Mesenchymal stem cell (in vitro differentiated cells and primary cell): ENCODE results near the gene CCDC149.

Experiments used
- DNase-seq: peaks from one replicate; pipeline ENCODE4 v3.0.0-alpha.2; 2013
- H2AFZ ChIP-seq: one replicate; pipeline ENCODE4 v1.6.1; 2013; ENCODE audit warnings: low read depth, mild to moderate bottlenecking, control low read depth, inconsistent platforms, low read length, moderate library complexity
- H2AK5ac ChIP-seq: 2 replicates; pipeline ENCODE4 v1.6.1; 2013; ENCODE audit warnings: low read length, moderate library complexity, mild to moderate bottlenecking, inconsistent platforms; ENCODE audit not compliant: severe bottlenecking
- H2BK120ac ChIP-seq: one replicate; pipeline ENCODE4 v1.6.1; 2013; ENCODE audit warnings: low read depth, mild to moderate bottlenecking, inconsistent platforms, low read length, moderate library complexity
- H2BK12ac ChIP-seq, 2 experiments: one replicate each; pipeline ENCODE4 v1.6.1; 2013; ENCODE audit warnings: inconsistent platforms in 2 of 2, low read length in 2 of 2, mild to moderate bottlenecking in 2 of 2, moderate library complexity in 2 of 2, control low read depth in 1 of 2
- H2BK15ac ChIP-seq: one replicate; pipeline ENCODE4 v1.6.1; 2013; ENCODE audit warnings: mild to moderate bottlenecking, low read depth, inconsistent platforms; ENCODE audit not compliant: poor library complexity, severe bottlenecking
- H2BK5ac ChIP-seq: 2 replicates; pipeline ENCODE4 v1.6.1; 2013; ENCODE audit warnings: low read depth, mild to moderate bottlenecking, low read length, control low read depth, inconsistent platforms; ENCODE audit not compliant: poor library complexity, severe bottlenecking
- H3K14ac ChIP-seq, 2 experiments: one replicate each; pipeline ENCODE4 v1.6.1; 2013; ENCODE audit warnings: inconsistent platforms in 2 of 2, low read length in 2 of 2, control low read depth in 1 of 2, mild to moderate bottlenecking in 1 of 2, moderate library complexity in 1 of 2
- H3K18ac ChIP-seq, 2 experiments: one replicate each; pipeline ENCODE4 v1.6.1; 2013; ENCODE audit warnings: inconsistent platforms in 2 of 2, low read length in 2 of 2, control low read depth in 1 of 2, low read depth in 1 of 2, mild to moderate bottlenecking in 1 of 2
- H3K23ac ChIP-seq, 2 experiments: one replicate each; pipeline ENCODE4 v1.6.1; 2013; ENCODE audit warnings: inconsistent platforms in 2 of 2, low read length in 2 of 2, mild to moderate bottlenecking in 2 of 2, moderate library complexity in 2 of 2, control low read depth in 1 of 2
- H3K27ac ChIP-seq: 2 replicates; pipeline ENCODE4 v1.5.1; 2013; ENCODE audit warnings: mild to moderate bottlenecking, moderate library complexity, low read length, control low read depth, inconsistent platforms; ENCODE audit not compliant: poor library complexity, severe bottlenecking
- H3K27me3 ChIP-seq, 2 experiments: 2 replicates each; pipeline versions ENCODE4 v1.6.1 to v1.7.0; 2013; ENCODE audit warnings: low read length in 2 of 2, mild to moderate bottlenecking in 2 of 2, moderate library complexity in 2 of 2, control low read depth in 1 of 2, inconsistent platforms in 1 of 2; ENCODE audit not compliant: control insufficient read depth in 1 of 2, insufficient read depth in 1 of 2
- H3K36me3 ChIP-seq, 2 experiments: 2 replicates each; pipeline versions ENCODE4 v1.6.1 to v1.7.0; 2013; ENCODE audit warnings: low read length in 2 of 2, control low read depth in 1 of 2, inconsistent platforms in 1 of 2, low read depth in 1 of 2, mild to moderate bottlenecking in 1 of 2; ENCODE audit not compliant: insufficient read depth in 2 of 2, control insufficient read depth in 1 of 2
- H3K4ac ChIP-seq, 2 experiments: one replicate each; pipeline ENCODE4 v1.6.1; 2013; ENCODE audit warnings: inconsistent platforms in 2 of 2, low read length in 2 of 2, mild to moderate bottlenecking in 2 of 2, moderate library complexity in 2 of 2, control low read depth in 1 of 2, low read depth in 1 of 2
- H3K4me1 ChIP-seq: 2 replicates; pipeline ENCODE4 v1.6.1; 2013; ENCODE audit warnings: low read depth, low read length, control low read depth; ENCODE audit not compliant: control insufficient read depth, insufficient read depth
- H3K4me2 ChIP-seq: 2 replicates; pipeline ENCODE4 v1.6.1; 2013; ENCODE audit warnings: low read length, mild to moderate bottlenecking, inconsistent platforms; ENCODE audit not compliant: poor library complexity, severe bottlenecking
- H3K4me3 ChIP-seq, 2 experiments: 2 replicates each; pipeline versions ENCODE4 v1.5.1 to v1.7.0; 2013; ENCODE audit warnings: low read length in 2 of 2, mild to moderate bottlenecking in 2 of 2, control low read depth in 1 of 2, low read depth in 1 of 2; ENCODE audit not compliant: insufficient read depth in 1 of 2
- H3K79me1 ChIP-seq: replicated peaks from 2 replicates; pipeline ENCODE4 v1.6.1; 2013; ENCODE audit warnings: mild to moderate bottlenecking, control low read depth, low read length, inconsistent platforms; ENCODE audit not compliant: poor library complexity, severe bottlenecking
- H3K9ac ChIP-seq: 2 replicates; pipeline ENCODE4 v1.7.0; 2013; ENCODE audit warnings: mild to moderate bottlenecking, low read length, moderate library complexity
- H3K9me3 ChIP-seq: 2 replicates; pipeline ENCODE4 v1.7.0; 2013; ENCODE audit warnings: mild to moderate bottlenecking, low read length; ENCODE audit not compliant: control insufficient read depth
- H4K8ac ChIP-seq: one replicate; pipeline ENCODE4 v1.6.1; 2013; ENCODE audit warnings: inconsistent platforms, mild to moderate bottlenecking, low read length, moderate library complexity
- H4K91ac ChIP-seq: one replicate; pipeline ENCODE4 v1.6.1; 2013; ENCODE audit warnings: mild to moderate bottlenecking, low read length, inconsistent platforms
- WGBS: methylation state at CpG from one replicate; pipeline ENCODE4 v1.1.7; 2013; ENCODE audit warnings: mixed read lengths; 5-methylcytosine and 5-hydroxymethylcytosine counted together

CCDC149 gene

DNA sequence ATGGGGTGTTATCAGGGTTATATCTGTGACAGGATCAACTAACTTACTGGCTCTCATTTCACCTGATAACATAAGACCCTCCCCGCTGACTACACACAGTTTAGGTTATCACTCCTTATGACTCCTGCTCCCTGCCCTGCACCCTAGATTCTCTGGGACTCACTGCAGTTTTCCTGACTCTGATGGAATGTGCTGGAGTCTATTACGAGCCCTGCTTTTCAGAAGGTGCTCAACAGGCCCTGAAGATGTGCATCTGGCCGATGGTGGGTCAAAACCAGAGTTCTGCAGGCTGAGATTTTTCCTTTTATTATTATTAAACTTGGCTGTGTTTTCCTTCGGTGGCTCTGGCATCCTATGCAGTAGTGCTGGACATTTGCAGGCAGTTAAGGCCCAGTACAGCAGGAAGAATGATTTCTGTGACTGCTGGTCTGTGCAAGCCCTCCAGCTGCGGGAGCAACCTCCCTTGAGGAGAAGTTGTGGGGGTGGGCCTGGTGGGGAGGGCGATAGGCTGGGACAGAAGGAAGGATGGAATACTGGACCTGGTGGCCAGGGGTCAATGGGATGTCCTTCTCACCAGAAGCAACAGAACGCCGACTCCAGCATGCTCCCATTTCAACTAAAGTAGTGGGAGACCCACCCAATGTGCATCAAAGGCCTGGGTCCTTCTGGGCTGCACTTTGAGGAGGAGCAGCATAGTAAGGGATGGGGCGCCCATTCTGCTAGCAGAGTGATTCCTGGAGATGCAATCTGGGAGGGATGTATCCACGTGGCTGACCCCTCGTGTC is 106.4 kb downstream of the CCDC149 start:
- peaks cover 7 to 26% of the 10 kb centered on the region in 2 experiments for H3K36me3 ChIP-seq
- H3K27me3 ChIP-seq: peaks cover 0 to 14% of the 10 kb centered on the region in 2 experiments
- no peak overlapping the region for H3K9ac ChIP-seq
- H3K4me1 ChIP-seq: peaks cover 2% of the 10 kb centered on the region
- H3K14ac ChIP-seq: no peak overlapping the region
- no peak overlapping the region for H3K4me3 ChIP-seq
- no peak for DNase-seq
- no peaks in the 10 kb centered on the region for H3K9me3 ChIP-seq
- H2AK5ac ChIP-seq: no peak overlapping the region
- H3K4me2 ChIP-seq: no peak overlapping the region
- H2BK12ac ChIP-seq: no peak overlapping the region
- H2BK120ac ChIP-seq: no peak overlapping the region
- H2AFZ ChIP-seq: no peak overlapping the region
- no peak overlapping the region for H3K27ac ChIP-seq
- WGBS: 92% methylated on average over 11 of the region's 11 CpGs
- H4K91ac ChIP-seq: no peak overlapping the region
- H4K8ac ChIP-seq: no peak overlapping the region
- H3K23ac ChIP-seq: no peak overlapping the region
- H3K4ac ChIP-seq: no peak overlapping the region
- no peaks in the 10 kb centered on the region for H3K79me1 ChIP-seq
- H3K18ac ChIP-seq: no peak overlapping the region
- no peak overlapping the region for H2BK15ac ChIP-seq
- no peak overlapping the region for H2BK5ac ChIP-seq

DNA sequence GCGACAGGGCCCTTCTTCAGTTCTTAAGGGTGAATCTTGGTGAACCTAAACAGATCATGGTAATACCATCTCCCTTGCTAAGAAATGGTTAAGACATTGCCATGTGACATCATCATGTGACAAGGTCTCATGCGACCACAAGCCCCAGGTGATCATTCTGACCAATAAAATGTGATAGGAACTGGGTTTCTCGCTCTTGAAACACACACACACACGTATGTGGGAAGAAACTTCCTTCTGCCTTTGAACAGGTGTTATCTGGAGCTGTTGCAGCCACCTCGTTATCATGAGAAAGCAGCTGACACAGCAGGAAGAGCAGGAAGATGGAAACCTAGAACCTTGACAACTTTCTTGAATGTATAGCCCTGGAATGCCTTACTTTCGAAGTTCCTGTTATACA is 107.3 kb downstream of the CCDC149 start:
- Histone ChIP-seq H2BK12ac (no peak overlapping the region), H3K27ac (no peak overlapping the region)

DNA sequence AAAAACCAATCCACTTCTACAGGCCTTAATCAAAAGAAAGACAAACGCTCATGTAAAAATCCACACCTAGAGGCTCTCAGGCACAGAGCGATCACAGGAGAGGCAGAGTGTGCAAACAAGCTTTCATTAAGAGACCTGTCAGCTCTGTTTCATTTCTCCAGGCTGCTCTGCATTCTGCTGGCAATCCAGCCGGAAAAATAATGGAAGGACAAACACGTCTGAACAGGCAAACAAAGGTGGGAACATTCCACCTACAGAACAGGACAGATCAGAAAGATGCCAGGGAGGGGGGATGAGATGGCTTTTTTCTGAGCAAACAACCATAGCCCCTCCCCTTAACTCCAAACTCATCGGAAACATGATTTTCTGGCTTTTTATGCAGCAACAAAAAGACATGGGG is 107.8 kb downstream of the CCDC149 start:
- H3K36me3 ChIP-seq: peaks cover 7 to 26% of the 10 kb centered on the region in 2 experiments
- WGBS: 90% methylated on average over 5 of the region's 5 CpGs
- no peak for DNase-seq
- no peak overlapping the region for H3K23ac ChIP-seq
- H3K4me1 ChIP-seq: peaks cover 7% of the 10 kb centered on the region
- no peak overlapping the region for H3K18ac ChIP-seq
- no peak overlapping the region for H2BK12ac ChIP-seq
- no peak overlapping the region for H3K27ac ChIP-seq
- no peak overlapping the region for H3K9ac ChIP-seq
- H4K91ac ChIP-seq: no peak overlapping the region
- no peak overlapping the region for H2AK5ac ChIP-seq
- H2BK15ac ChIP-seq: no peak overlapping the region
- no peak overlapping the region for H4K8ac ChIP-seq
- H3K4me2 ChIP-seq: no peak overlapping the region
- H3K27me3 ChIP-seq: peaks cover 0 to 27% of the 10 kb centered on the region in 2 experiments
- no peaks in the 10 kb centered on the region for H3K9me3 ChIP-seq
- H3K79me1 ChIP-seq: no peaks in the 10 kb centered on the region
- H3K4me3 ChIP-seq: no peak overlapping the region
- no peak overlapping the region for H3K4ac ChIP-seq
- H2BK5ac ChIP-seq: no peak overlapping the region
- H3K14ac ChIP-seq: no peak overlapping the region
- H2BK120ac ChIP-seq: no peak overlapping the region
- H2AFZ ChIP-seq: no peak overlapping the region

More for the DNA sequence above, 107.3 kb downstream of the CCDC149 start:
- H3K18ac ChIP-seq: no peak overlapping the region
- peaks cover 2% of the 10 kb centered on the region for H3K4me1 ChIP-seq
- H4K8ac ChIP-seq: no peak overlapping the region
- H2BK5ac ChIP-seq: no peak overlapping the region
- H3K27me3 ChIP-seq: peaks cover 0 to 22% of the 10 kb centered on the region in 2 experiments
- H3K9ac ChIP-seq: no peak overlapping the region
- H3K4ac ChIP-seq: no peak overlapping the region
- H3K14ac ChIP-seq: no peak overlapping the region
- no peak overlapping the region for H2BK120ac ChIP-seq
- no peak overlapping the region for H3K4me3 ChIP-seq
- H4K91ac ChIP-seq: no peak overlapping the region
- DNase-seq: no peak
- H2AFZ ChIP-seq: no peak overlapping the region
- no peak overlapping the region for H2BK15ac ChIP-seq
- no peak overlapping the region for H3K4me2 ChIP-seq
- 87% methylated on average over 5 of the region's 6 CpGs for WGBS
- no peak overlapping the region for H3K23ac ChIP-seq
- no peak overlapping the region for H2AK5ac ChIP-seq
- H3K36me3 ChIP-seq: peaks cover 7 to 26% of the 10 kb centered on the region in 2 experiments
- no peaks in the 10 kb centered on the region for H3K9me3 ChIP-seq
- no peaks in the 10 kb centered on the region for H3K79me1 ChIP-seq

DNA sequence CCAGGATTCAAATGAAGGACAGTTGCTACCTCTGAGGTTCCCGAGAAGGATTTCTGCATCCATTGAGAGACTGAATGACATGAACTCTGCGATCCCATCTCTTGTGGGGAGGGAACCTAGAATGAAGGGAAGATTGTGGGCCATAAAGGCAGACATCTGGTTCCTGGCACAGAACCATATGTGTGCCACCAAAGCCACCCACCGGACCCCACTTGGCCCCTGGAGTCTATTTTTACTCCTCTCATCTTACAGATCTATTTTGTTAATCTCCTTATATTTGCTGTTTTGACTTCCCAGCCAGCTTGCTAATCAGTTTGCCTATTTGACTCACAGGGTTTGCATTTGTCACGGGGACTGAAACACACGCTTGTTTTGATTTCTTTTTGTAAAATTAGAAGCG is 110.2 kb downstream of the CCDC149 start:
- Histone ChIP-seq H2BK15ac (no peak overlapping the region), H2BK120ac (no peak overlapping the region), H4K8ac (no peak overlapping the region), H3K9ac (no peak overlapping the region), H2AFZ (no peak overlapping the region), H3K23ac (no peak overlapping the region), H2BK12ac (no peak overlapping the region), H3K4ac (no peak overlapping the region), H3K4me3 (no peak overlapping the region), H3K27ac (no peak overlapping the region), H2BK5ac (no peak overlapping the region), H4K91ac (no peak overlapping the region), H3K18ac (no peak overlapping the region), H3K14ac (no peak overlapping the region), H3K9me3 (no peaks in the 10 kb centered on the region), H3K4me2 (no peak overlapping the region), H3K36me3 (peaks cover 3 to 20% of the 10 kb centered on the region in 2 experiments), H3K4me1 (peaks cover 11% of the 10 kb centered on the region), H3K79me1 (no peaks in the 10 kb centered on the region), H3K27me3 (peaks cover 0 to 41% of the 10 kb centered on the region in 2 experiments), H2AK5ac (no peak overlapping the region)
- WGBS: 92% methylated on average over 6 of the region's 6 CpGs
- no peak for DNase-seq
